Activated naive CD4-positive, alpha-beta T cell treated with anti-CD3 and anti-CD28 coated beads, Interleukin-2, amount 10 ng/mL, durations not matched to agents 7 days and 5 days (primary cell): Measurements from ENCODE around the gene TMC8.
"Not testable (repeated sequence)": the region's sequence is repeated elsewhere in the genome, so short reads cannot be mapped to it uniquely, and the experiment has no call there.

Experiments
- CTCF ChIA-PET: fragments of 350-600 bp; sonication (Branson Sonifier 250); formaldehyde crosslinking; loops from one replicate; lab custom pipeline; 2021; ENCODE audit warnings: antibody characterized with exemption; lab: Charles Lee
- DNase-seq: peaks from one replicate; pipeline ENCODE4 v3.0.0-alpha.2; 2020
- H3K27ac Mint-ChIP-seq: one replicate; pipeline ENCODE4 v1.8.0; 2021; ENCODE audit warnings: mild to moderate bottlenecking, moderate library complexity, mixed read lengths
- H3K27me3 Mint-ChIP-seq: one replicate; pipeline ENCODE4 v1.8.0; 2021; ENCODE audit warnings: mild to moderate bottlenecking, mixed read lengths
- H3K36me3 Mint-ChIP-seq: one replicate; pipeline ENCODE4 v1.8.0; 2021; ENCODE audit warnings: mixed read lengths
- H3K4me1 Mint-ChIP-seq: one replicate; pipeline ENCODE4 v1.8.0; 2021; ENCODE audit warnings: mixed read lengths
- H3K4me3 Mint-ChIP-seq: one replicate; pipeline ENCODE4 v1.8.0; 2021; ENCODE audit warnings: mild to moderate bottlenecking, moderate library complexity, mixed read lengths
- H3K9me3 Mint-ChIP-seq: one replicate; pipeline ENCODE4 v1.8.0; 2021; ENCODE audit warnings: mixed read lengths

Gene TMC8

DNA sequence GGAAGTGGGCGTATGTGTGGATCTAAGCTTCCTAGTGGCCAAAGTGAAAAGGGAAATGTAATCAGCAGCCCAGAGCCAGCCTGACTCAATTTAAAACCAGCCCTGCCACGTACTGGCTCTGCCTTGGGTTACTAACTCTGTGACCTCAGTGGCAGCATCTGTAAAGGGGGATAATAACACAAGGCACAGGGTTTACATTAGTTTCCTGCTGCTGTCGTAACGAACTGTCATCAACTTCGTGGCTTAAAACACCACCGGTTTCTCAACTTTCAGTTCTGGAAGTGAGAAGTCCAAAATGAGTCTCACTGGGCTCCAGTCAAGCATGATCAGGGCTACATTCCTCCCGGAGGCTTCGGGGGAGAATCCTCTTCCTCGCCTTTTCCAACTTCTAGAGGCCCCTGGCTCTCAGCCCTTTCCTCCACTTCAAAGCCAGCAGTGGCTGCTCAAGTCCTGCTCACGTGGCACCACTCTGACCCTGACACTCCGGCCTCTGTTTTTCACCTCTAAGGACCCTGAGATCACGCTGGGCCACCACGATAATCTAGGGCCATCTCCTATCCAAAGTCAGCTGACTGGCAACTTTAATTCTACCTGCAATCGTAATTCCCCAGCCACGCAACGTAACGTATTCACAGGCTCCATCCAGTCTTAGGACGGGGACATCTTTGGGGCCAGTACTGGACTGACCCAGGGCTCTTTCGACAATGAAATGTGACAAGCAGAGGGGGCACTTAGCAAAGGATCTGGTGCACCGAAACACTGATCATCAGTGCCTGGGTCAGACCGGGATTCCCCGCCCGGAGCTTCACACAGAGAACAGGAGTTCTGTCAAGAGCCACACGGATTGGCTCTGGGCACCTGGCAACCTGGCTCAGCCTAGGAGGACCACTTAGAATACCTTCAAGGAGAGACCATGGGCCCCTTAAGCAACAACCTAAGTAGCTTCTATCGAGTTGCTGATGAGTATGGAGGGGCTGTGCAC is 16.5 kb upstream of the TMC8 start:
- H3K4me3 Mint-ChIP-seq, result no peak overlapping the region
- H3K27me3 Mint-ChIP-seq, result no peaks in the 10 kb centered on the region
- H3K9me3 Mint-ChIP-seq, result no peaks in the 10 kb centered on the region
- CTCF ChIA-PET, result interaction anchor here (1.0 to 9.0 kb wide), 6 partner anchors 11 to 61 kb away, joined by 3 to 113 read pairs (median 6); partner anchors contain the start of gene TMC8
- DNase-seq, result peak; percentile 42
- H3K4me1 Mint-ChIP-seq, result peaks cover 46% of the 10 kb centered on the region
- H3K27ac Mint-ChIP-seq, result peak overlapping the region; percentile 72
- peaks cover 54% of the 10 kb centered on the region for H3K36me3 Mint-ChIP-seq

DNA sequence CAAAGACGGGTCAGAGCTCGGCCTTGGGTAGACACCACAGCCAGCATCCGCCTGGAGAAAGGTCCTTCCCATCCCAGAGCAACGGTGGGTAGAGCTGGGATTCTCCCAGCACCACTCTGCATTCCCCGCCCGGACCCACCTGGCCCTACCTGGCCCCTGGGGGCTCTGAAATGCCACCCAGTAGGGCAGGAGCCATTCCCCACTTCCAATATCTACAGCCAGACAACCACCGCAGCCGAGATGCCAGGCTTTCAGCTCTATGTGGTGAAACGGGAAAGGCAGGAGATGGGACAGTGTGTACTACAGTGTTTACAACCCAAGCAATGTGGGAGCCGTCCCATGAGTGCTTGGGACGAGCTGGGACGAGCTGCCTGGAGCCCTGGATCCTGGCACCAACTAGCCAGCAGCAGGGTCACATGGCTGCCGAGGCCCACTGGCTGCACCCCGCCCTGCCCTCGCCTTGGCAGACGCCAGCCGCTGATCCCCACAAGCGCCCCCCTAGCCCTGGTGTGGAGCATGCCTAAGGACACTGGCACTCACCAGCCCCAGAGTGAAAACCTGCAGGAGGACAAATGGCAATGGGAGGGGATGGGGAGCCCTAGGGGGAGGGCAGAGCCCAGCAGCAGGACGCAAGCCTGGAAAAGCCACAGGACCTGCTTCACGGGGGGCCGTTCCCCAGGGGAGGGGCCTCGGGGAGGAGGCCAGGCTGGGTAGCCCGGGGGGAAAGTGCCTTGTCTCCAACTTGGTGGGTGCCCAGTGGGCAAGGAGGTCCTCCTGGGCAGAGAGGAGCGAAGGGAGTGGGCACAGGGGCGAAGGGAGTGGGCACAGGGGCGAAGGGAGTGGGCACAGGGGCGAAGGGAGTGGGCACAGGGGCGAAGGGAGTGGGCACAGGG is 15.5 kb upstream of the TMC8 start:
- DNase-seq, result peak; percentile 18
- H3K27me3 Mint-ChIP-seq, result no peaks in the 10 kb centered on the region
- H3K4me3 Mint-ChIP-seq, result no peak overlapping the region
- no peak overlapping the region for H3K27ac Mint-ChIP-seq
- H3K9me3 Mint-ChIP-seq, result no peaks in the 10 kb centered on the region
- CTCF ChIA-PET, result interaction anchor here (1.0 to 9.0 kb wide), 4 partner anchors 10 to 60 kb away, joined by 3 to 113 read pairs (median 8); partner anchors contain the start of gene TMC8
- H3K36me3 Mint-ChIP-seq, result peaks cover 54% of the 10 kb centered on the region
- peaks cover 50% of the 10 kb centered on the region for H3K4me1 Mint-ChIP-seq

DNA sequence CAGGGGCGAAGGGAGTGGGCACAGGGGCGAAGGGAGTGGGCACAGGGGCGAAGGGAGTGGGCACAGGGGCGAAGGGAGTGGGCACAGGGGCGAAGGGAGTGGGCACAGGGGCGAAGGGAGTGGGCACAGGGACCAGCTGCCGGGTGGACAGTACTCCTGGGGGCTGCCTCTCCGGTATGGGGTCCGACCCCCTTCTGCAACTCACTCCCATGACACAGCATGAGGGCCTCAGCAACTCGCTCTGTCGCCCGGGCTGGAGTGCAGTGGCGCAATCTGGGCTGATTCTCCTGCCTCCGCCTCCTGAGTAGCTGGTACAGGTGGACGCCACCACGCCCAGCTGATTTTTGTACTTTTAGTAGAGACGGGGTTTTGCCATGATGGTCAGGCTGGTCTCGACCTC is 14.8 kb upstream of the TMC8 start:
- Mint-ChIP-seq H3K36me3 (peaks cover 55% of the 10 kb centered on the region), H3K4me1 (peaks cover 57% of the 10 kb centered on the region)
- not testable (repeated sequence) for H3K27ac Mint-ChIP-seq, H3K9me3 Mint-ChIP-seq, DNase-seq, H3K4me3 Mint-ChIP-seq, H3K27me3 Mint-ChIP-seq
- CTCF ChIA-PET, result interaction anchor here (1.4 to 9.0 kb wide), 3 partner anchors 14 to 61 kb away, joined by 6 to 113 read pairs (median 8); partner anchors contain the start of gene TMC8

GRCh38 chr17:78116411-78116810 is 14.2 kb upstream of the TMC8 start:
- Mint-ChIP-seq H3K36me3 (peaks cover 55% of the 10 kb centered on the region), H3K9me3 (no peaks in the 10 kb centered on the region), H3K27me3 (no peaks in the 10 kb centered on the region), H3K27ac (no peak overlapping the region), H3K4me1 (peaks cover 58% of the 10 kb centered on the region), H3K4me3 (no peak overlapping the region)
- CTCF ChIA-PET, result interaction anchor here (1.4 to 9.0 kb wide), 3 partner anchors 14 to 60 kb away, joined by 6 to 113 read pairs (median 8); partner anchors contain the start of gene TMC8
- no peak for DNase-seq

GRCh38 chr17:78117027-78117981 is 13.3 kb upstream of the TMC8 start:
- Mint-ChIP-seq H3K27ac (no peak overlapping the region), H3K27me3 (no peaks in the 10 kb centered on the region), H3K9me3 (no peaks in the 10 kb centered on the region), H3K4me3 (no peak overlapping the region), H3K4me1 (peaks cover 66% of the 10 kb centered on the region), H3K36me3 (peaks cover 62% of the 10 kb centered on the region)
- peak; percentile 47 for DNase-seq
- CTCF ChIA-PET, result interaction anchor here (1.4 to 11.6 kb wide), 3 partner anchors 18 to 59 kb away, joined by 6 to 113 read pairs (median 108); no protein-coding TSS in a partner anchor

DNA sequence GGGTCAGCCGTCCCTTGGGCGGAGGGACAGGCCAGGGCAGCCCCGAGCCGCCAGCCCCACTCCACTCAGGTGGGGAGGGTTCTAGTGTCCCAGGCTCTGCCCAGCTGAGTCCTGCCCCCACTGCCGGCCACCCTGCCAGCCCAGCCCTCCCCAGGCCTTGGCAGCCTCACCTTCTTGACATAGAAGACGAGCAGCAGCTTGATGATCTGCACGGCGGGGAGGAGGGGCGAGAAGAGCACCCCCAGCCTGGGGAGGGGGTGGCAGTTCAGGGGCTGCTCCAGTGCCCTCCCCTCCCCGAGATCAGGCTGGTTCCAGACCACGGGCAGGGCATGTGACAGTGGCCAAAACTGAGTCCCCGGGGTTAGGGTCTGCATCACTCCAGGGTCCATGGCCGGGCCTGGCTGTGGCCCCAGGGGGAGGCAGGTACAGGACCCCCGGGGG is 11.8 kb upstream of the TMC8 start:
- peaks cover 66% of the 10 kb centered on the region for H3K4me1 Mint-ChIP-seq

GRCh38 chr17:78120537-78120936 is 10.0 kb upstream of the TMC8 start:
- CTCF ChIA-PET, result interaction anchor here (1.7 to 11.6 kb wide), 4 partner anchors 9 to 56 kb away, joined by 4 to 108 read pairs (median 8); partner anchors contain the start of gene TMC8
- H3K27me3 Mint-ChIP-seq, result no peaks in the 10 kb centered on the region
- peak overlapping the region; percentile 49 for H3K27ac Mint-ChIP-seq
- no peak for DNase-seq
- peaks cover 66% of the 10 kb centered on the region for H3K4me1 Mint-ChIP-seq
- no peaks in the 10 kb centered on the region for H3K9me3 Mint-ChIP-seq
- H3K36me3 Mint-ChIP-seq, result peaks cover 64% of the 10 kb centered on the region
- H3K4me3 Mint-ChIP-seq, result peak overlapping the region; percentile 88

More for the DNA sequence above, 11.8 kb upstream of the TMC8 start:
- no peaks in the 10 kb centered on the region for H3K9me3 Mint-ChIP-seq
- H3K27ac Mint-ChIP-seq, result no peak overlapping the region
- no peak overlapping the region for H3K4me3 Mint-ChIP-seq
- no peak for DNase-seq
- peaks cover 64% of the 10 kb centered on the region for H3K36me3 Mint-ChIP-seq
- H3K27me3 Mint-ChIP-seq, result no peaks in the 10 kb centered on the region
- CTCF ChIA-PET, result interaction anchor here (0.6 to 11.6 kb wide), 4 partner anchors 9 to 57 kb away, joined by 3 to 108 read pairs (median 6); no protein-coding TSS in a partner anchor

DNA sequence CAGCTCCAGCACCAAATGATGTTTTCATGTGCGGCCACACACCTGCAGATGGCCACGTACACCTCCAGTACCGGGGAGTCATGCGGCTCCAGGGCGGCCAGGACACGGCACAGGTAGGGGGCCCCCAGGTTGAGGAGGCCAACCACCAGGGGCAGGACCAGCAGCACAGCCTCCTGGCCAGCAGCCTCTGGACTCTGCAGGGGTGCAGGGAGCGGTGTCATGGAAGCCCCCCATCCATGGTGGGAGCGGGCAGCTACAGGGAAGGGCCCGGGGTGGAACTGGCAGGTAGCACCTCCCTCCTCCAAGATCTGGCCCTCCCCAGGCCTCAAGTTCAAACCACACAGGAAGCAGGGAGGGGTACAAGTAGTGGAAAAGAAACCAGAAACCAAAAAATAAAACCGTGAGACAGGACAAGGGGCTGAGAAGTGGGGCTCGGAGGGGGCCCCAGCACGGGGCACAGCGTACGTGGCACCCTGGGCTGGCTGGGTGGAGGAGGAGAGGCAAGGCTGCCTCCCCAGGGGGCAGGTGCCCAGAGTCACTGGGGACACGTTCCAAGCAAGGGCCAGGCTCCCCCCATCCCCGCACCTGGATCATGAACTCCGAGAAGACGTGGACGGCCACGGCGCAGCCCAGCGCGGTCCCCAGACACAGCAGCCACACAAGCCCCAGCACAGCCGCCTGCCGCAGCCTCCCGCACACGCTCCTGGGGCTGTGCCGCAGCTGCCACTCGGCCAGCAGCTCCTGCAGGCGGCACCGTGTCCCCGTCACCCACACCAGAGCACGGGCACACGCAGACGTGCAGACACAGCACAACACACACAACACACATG is 9.4 kb upstream of the TMC8 start:
- peak; percentile 84 for DNase-seq
- peaks cover 69% of the 10 kb centered on the region for H3K4me1 Mint-ChIP-seq
- peaks cover 67% of the 10 kb centered on the region for H3K36me3 Mint-ChIP-seq
- peak overlapping the region; percentile 94 for H3K27ac Mint-ChIP-seq
- no peaks in the 10 kb centered on the region for H3K9me3 Mint-ChIP-seq
- peak overlapping the region; percentile 88 for H3K4me3 Mint-ChIP-seq
- H3K27me3 Mint-ChIP-seq, result no peaks in the 10 kb centered on the region
- CTCF ChIA-PET, result interaction anchor here (0.7 to 11.6 kb wide), 6 partner anchors 9 to 55 kb away, joined by 3 to 108 read pairs (median 6); partner anchors contain the start of gene TMC8

GRCh38 chr17:78121801-78122215 is 8.8 kb upstream of the TMC8 start:
- DNase-seq, result no peak
- Mint-ChIP-seq H3K27ac (peak overlapping the region; percentile 94), H3K36me3 (peaks cover 70% of the 10 kb centered on the region), H3K9me3 (no peaks in the 10 kb centered on the region), H3K4me3 (peak overlapping the region; percentile 88), H3K4me1 (peaks cover 71% of the 10 kb centered on the region), H3K27me3 (no peaks in the 10 kb centered on the region)
- CTCF ChIA-PET, result interaction anchor here (0.7 to 11.6 kb wide), 4 partner anchors 8 to 53 kb away, joined by 3 to 108 read pairs (median 6); partner anchors contain the start of gene TMC8

DNA sequence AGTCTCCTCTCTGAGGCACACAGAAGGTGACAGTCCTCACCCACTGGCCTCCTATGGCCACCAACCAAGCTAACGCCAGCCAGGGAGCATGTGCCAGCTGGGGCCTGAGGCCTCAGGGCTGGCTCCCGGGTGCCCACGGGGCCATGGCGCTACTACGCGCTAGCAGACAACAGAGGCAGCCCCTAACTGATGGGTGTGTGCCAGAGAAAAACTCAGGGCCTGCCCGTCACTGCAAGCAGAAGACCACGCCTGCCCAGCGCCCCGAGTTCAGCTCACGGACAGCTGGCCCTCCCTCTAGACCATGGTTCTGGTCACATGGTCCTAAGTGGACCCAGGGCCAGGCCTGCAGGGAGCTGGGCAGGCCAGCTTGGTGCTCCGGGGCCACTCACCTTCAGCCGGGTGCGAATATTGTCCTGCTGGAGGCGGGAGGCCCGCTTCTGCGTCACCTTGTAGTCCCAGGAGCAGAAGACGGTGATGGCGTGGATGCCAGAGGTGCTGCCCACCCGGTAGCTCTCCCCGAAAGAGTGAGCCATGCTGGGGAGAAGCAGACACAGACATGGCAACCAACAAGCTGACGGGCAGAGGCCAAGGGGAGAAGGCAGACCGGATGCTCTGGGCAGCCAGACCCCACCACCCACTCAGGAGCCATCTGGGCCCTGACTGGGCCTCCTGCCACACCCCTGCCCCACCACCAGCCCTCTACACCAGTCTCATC is 8.2 kb upstream of the TMC8 start:
- Mint-ChIP-seq H3K4me1 (peaks cover 71% of the 10 kb centered on the region), H3K9me3 (no peaks in the 10 kb centered on the region), H3K27ac (peak overlapping the region; percentile 94), H3K27me3 (no peaks in the 10 kb centered on the region), H3K36me3 (peaks cover 71% of the 10 kb centered on the region), H3K4me3 (peak overlapping the region; percentile 88)
- no peak for DNase-seq
- CTCF ChIA-PET, result interaction anchor here (0.7 to 11.6 kb wide), 4 partner anchors 8 to 52 kb away, joined by 3 to 108 read pairs (median 6); partner anchors contain the start of gene TMC8

GRCh38 chr17:78122931-78123249 is 7.7 kb upstream of the TMC8 start:
- DNase-seq, result no peak
- CTCF ChIA-PET, result interaction anchor here (11.6 kb wide), 1 partner anchor 13 kb away, joined by 108 read pairs; no protein-coding TSS in a partner anchor
- Mint-ChIP-seq H3K36me3 (peaks cover 72% of the 10 kb centered on the region), H3K27me3 (no peaks in the 10 kb centered on the region), H3K4me1 (peaks cover 66% of the 10 kb centered on the region), H3K4me3 (peak overlapping the region; percentile 88), H3K9me3 (no peaks in the 10 kb centered on the region), H3K27ac (peak overlapping the region; percentile 82)
